GM12864 (cell line): ENCODE results near the gene RNF26.

ENCODE experiments used
- DNase-seq: peaks from one replicate; pipeline ENCODE4 v3.0.0-alpha.2; 2011; ENCODE audit warnings: low read depth
- H3K4me3 ChIP-seq: 2 replicates; pipeline ENCODE4 v1.5.1; 2011; ENCODE audit warnings: mild to moderate bottlenecking, low read depth, low read length, control low read depth
- TF ChIP-seq, protein P1 (sequence below): IDR thresholded peaks from 2 replicates; pipeline ENCODE4 v1.5.1; 2011; ENCODE audit warnings: low read depth, mild to moderate bottlenecking, moderate library complexity, low read length, control low read depth, inconsistent platforms; ENCODE audit errors: missing control alignments

RNF26 gene

DNA sequence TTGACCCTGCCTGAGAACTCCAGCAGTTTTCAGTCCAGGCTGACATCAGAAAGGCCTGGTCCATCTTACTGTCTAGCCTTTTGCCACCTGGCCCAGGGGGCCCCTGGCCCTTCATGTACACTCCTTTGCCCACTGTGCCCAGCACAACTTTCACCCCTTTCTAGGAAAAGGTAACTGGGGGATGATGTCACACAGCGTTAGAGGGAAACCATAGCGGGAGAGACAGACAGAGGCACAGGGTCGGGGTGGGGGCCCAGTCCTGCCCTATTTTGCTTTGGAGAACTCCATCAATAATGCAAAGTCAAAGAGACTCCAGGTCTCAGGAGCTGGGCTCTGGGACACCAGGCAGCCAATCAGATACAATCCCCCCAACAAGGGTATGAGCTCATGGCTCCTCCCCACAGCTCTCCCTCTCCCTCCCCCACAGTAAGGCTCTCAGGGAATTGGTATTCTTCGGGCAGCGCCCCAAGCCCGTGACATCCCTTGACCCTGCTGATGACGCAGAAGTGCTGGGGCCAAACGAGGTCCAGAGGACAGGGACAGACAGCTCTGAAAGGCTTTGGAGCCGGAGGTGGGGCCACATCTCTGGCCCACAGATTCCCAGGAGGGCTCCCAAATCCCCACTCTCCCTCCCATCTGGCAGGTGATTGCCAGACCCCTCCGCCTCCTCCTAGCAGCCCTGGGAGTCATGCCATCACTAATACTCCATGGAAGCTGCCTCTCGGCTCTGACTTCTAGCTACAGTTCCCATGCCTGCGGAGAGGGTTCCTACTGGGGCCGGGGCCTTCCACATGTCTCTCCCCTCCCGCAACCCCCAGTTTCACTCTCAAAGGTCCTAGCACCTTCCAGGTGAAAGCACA is 41.2 kb downstream of the RNF26 start:
- TF ChIP-seq, protein P1, sequence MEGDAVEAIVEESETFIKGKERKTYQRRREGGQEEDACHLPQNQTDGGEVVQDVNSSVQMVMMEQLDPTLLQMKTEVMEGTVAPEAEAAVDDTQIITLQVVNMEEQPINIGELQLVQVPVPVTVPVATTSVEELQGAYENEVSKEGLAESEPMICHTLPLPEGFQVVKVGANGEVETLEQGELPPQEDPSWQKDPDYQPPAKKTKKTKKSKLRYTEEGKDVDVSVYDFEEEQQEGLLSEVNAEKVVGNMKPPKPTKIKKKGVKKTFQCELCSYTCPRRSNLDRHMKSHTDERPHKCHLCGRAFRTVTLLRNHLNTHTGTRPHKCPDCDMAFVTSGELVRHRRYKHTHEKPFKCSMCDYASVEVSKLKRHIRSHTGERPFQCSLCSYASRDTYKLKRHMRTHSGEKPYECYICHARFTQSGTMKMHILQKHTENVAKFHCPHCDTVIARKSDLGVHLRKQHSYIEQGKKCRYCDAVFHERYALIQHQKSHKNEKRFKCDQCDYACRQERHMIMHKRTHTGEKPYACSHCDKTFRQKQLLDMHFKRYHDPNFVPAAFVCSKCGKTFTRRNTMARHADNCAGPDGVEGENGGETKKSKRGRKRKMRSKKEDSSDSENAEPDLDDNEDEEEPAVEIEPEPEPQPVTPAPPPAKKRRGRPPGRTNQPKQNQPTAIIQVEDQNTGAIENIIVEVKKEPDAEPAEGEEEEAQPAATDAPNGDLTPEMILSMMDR: no peak
- no peak for DNase-seq
- no peak overlapping the region for H3K4me3 ChIP-seq

DNA sequence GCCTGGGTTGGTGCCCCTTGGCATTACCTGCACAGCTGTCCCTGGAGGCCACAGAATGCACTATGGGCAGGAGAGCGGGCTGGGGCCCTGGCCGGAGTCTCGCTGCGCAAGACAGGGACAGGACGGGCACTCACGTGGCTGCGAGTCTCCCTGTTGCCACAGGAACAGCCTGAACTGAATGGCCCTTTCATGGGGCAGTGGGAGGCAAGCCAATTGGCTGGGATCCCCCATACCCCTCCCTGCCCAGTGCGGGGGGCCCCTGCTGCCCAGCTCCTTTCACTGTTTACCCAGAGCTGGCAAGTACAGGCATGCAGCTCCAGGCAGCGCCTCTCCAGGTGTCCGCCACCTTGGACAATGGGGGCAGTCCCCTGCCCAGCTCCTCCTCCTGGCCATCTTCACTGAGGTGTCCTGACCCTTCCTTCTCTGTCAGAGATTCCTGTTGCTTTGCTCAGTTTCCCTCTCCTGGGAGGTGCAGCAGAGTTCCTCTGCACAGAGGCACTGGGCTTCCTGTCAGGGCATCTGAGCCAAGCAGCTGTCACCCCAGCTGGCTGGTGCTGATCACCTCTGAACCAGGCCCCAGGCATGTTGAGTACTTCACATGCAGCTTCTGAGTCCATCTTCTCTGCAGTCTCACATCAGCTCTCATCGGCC is 42.0 kb downstream of the RNF26 start:
- DNase-seq: no peak
- TF ChIP-seq, protein P1: no peak
- no peak overlapping the region for H3K4me3 ChIP-seq

DNA sequence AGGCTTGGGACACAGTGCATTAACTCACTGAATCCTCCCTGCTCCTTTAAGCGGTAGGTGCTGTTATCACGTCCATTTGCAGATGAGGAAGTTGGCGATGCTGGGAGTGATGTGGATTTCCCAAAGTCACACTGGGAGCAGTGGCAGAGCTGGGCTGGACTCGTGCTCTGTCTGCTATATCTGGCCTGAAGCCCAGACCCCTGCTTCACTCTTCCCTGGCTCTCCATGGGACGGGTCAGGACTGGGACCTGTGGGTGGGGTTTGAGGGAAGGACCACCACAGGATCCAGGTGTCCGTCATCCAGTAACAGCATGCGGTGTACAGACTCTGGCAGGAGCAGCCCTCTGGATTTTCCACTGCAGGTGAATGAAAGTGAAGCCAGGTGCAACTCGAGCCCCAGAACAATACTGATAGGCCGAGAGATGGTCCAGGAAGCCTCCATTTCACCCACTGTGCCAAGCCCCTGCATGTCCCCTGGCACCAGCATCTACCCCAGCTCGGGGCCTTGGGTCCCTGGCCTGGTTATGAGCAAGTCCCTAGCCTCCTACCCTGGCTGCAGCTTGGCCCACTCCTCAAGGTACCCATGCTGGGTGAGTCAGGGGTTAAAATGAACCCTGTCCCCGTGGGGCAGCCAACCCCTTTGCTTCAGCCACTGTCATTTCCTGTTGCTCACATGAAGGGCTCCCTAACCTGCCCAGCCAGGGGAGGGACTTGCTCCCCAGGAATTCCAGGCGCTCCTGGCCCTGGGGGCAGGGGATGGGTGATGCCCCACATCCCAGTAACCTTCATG is 43.0 kb downstream of the RNF26 start:
- DNase-seq: no peak
- no peak overlapping the region for H3K4me3 ChIP-seq
- TF ChIP-seq, protein P1: no peak

DNA sequence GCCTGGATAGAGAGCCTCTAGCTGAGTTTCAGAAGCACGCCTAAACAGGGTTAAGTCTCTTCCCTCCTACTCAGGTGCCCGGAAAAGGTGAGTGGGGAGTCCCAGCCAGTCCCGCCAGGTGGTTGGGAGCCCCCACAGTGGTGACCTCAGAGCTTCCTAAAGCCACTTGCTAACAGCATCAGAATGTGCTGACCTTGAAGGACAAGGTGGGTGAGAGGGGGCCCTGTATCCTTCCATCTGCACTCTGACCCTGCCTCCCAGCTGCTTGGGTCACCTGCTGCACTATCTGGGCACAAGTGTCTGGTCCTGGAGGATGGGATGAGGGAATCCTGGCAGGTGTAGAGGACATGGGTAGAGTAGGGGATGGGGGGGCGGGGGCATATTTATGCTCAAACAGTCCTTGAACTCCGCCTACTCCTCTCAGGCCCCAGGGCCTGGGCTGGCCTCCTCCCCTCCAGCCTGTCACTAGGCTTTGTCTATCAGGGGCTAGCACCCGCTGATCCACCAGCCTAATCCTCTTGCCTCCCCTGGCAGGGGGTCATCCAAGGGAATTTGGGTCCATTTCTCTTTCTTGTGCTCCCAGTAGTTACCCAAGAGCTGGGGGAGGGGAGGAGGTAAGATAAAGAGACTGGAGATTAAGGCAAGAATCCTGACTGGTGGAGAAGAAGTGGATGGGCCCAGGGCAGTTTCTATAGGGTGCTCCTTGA is 43.8 kb downstream of the RNF26 start:
- TF ChIP-seq, protein P1: no peak
- no peak for DNase-seq
- H3K4me3 ChIP-seq: no peak overlapping the region

DNA sequence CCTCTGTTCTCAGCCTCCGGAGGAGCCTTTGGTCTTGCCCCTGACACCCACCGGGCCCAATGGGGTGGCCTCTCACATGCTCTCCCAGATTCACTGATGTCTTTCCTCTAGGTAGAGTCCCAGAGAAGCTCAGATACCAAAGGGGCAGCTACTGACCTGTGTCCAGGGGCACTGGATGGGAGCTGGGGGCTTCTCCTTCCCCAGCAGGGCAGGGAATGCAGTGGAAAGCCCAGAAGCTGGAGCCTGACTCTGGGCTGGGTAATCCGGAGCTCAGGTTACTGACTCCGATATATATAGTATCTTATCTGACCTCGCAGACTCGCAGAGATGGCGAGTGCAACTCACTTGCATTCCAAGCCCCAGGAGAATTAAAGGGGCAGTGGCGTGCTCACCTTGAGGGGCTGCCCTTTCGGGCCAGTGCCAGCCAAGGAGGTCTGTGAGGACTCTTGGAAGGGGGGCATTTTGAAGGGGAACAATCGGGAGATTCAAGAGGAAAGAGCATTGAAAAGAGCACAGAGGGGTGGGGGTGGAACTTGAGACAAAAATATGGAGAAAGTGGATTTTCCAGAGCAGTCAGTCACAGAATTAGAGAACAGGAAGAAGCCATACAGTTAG is 44.6 kb downstream of the RNF26 start:
- DNase-seq: no peak
- TF ChIP-seq, protein P1: no peak
- H3K4me3 ChIP-seq: no peak overlapping the region

DNA sequence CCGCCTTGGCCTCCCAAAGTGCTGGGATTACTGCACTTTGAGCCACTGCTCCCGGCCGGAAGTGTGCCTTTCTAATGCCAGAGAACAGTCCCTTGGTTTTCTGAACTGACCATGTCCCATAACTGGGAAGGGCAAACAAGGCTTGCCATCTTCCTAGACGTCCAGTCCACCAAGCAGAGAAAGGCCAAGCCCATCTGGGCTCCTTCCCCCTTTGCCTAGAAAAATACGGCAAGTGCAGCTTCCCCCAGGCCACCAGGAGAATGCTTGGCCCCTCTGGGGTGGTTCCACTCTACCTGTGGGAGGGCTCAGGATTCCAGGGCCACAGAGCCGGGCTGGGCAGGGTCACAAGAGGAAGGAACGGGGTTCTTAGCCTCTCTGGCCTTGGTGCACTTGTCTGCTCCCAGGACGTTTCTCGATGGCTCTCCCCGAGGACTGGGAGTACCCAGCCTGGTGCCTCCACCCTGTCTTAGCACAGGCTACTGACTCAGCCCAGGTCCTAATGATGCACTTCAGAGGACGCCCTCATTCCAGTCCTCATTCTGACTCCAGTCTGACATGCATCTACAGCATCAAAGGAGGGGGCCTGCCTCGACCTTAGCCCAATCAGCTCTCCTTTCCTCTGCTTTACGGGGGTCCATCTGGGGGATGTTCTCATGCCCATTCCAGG is 46.0 kb downstream of the RNF26 start:
- TF ChIP-seq, protein P1: no peak
- no peak for DNase-seq
- H3K4me3 ChIP-seq: no peak overlapping the region
